Endometrium (tissue), 2 donors: ENCODE data around the gene ACOX2.
"Not testable (repeated sequence)": the region's sequence is repeated elsewhere in the genome, so short reads cannot be mapped to it uniquely, and the experiment has no call there.

ENCODE experiments used
- FAIRE-seq: peaks from 2 replicates; lab custom pipeline; 2012; peaks lifted over from hg19 to GRCh38; lab: Jason Lieb, UNC
- donor health status: control.
- donor health status: control.

The ACOX2 gene

GRCh38 chr3:58534592-58535494 is 2.1 kb downstream of the ACOX2 start:
- no peak for FAIRE-seq

GRCh38 chr3:58532794-58533220 is 4.2 kb downstream of the ACOX2 start:
- FAIRE-seq: no peak

GRCh38 chr3:58531956-58532355 is 5.0 kb downstream of the ACOX2 start:
- FAIRE-seq: no peak

- no peak for FAIRE-seq
These were observed 5.4 kb downstream of the ACOX2 start for GRCh38 chr3:58531555-58531954.

GRCh38 chr3:58530354-58530865 is 6.6 kb downstream of the ACOX2 start:
- no peak for FAIRE-seq

- no peak for FAIRE-seq
These were observed 7.3 kb downstream of the ACOX2 start for GRCh38 chr3:58529516-58530353.

GRCh38 chr3:58528629-58529028 is 8.4 kb downstream of the ACOX2 start:
- no peak for FAIRE-seq

GRCh38 chr3:58527440-58527839 is 9.6 kb downstream of the ACOX2 start:
- not testable (repeated sequence) for FAIRE-seq

GRCh38 chr3:58526515-58526957 is 10.5 kb downstream of the ACOX2 start:
- FAIRE-seq: no peak

- FAIRE-seq: no peak
These were observed 12.6 kb downstream of the ACOX2 start for GRCh38 chr3:58524326-58524888.

GRCh38 chr3:58522759-58523425 is 14.1 kb downstream of the ACOX2 start:
- FAIRE-seq: no peak

GRCh38 chr3:58521917-58522631 is 14.9 kb downstream of the ACOX2 start:
- FAIRE-seq: no peak

- FAIRE-seq: no peak
These were observed 15.7 kb downstream of the ACOX2 start for GRCh38 chr3:58521336-58521670.

- FAIRE-seq: no peak
These were observed 16.3 kb downstream of the ACOX2 start for GRCh38 chr3:58520403-58521335.

GRCh38 chr3:58519668-58520402 is 17.2 kb downstream of the ACOX2 start:
- FAIRE-seq: no peak

- no peak for FAIRE-seq
These were observed 18.6 kb downstream of the ACOX2 start for GRCh38 chr3:58518291-58518789.

- FAIRE-seq: no peak
These were observed 22.6 kb downstream of the ACOX2 start for GRCh38 chr3:58514405-58514804.

GRCh38 chr3:58508437-58508836 is 28.6 kb downstream of the ACOX2 start:
- FAIRE-seq: no peak

GRCh38 chr3:58507356-58508078 is 29.5 kb downstream of the ACOX2 start:
- FAIRE-seq: no peak
